T-cell (primary cell): Measurements from ENCODE around the gene ASCC2. TPM values are rescaled to one million over a fixed set of nuclear protein-coding genes. Genes with fewer than 3 reads are reported as not detected.

Source experiments
- ATAC-seq, 4 experiments: fragments of 200-7000 bp in 3 of 4; fragments of 150-1000 bp in 1 of 4; cut with Tn5 transposase; replicated peaks in 1 of 4; 1 replicate in 3 of 4; 2 replicates in 1 of 4; pipeline ENCODE4 v1.10.0; 2021; ENCODE audit warnings: moderate library complexity in 3 of 4, mild to moderate bottlenecking in 2 of 4, moderate number of reproducible peaks in 1 of 4
- CTCF ChIA-PET, 2 donors: fragments of 300-600 bp; sonication (Branson Sonifier 250); formaldehyde crosslinking; loops; one replicate each; lab custom pipeline; 2022; ENCODE audit warnings: antibody characterized with exemption in 2 of 2; lab: Charles Lee
- POLR2A ChIA-PET, 2 donors: fragments of 300-600 bp; sonication (Branson Sonifier 250); formaldehyde crosslinking; loops; one replicate each; lab custom pipeline; 2022; ENCODE audit warnings: antibody characterized with exemption in 2 of 2; lab: Charles Lee
- DNase-seq, 35 experiments: peaks; one replicate each; pipeline versions ENCODE4 v3.0.0 to v3.0.0-alpha.2; 2013 to 2023
- H3K27ac ChIP-seq: one replicate; pipeline ENCODE4 v1.5.1; 2013; ENCODE audit warnings: low read length
- H3K27me3 ChIP-seq, 2 experiments: replicated peaks in 1 of 2; 1 replicate in 1 of 2; 2 replicates in 1 of 2; pipeline versions ENCODE4 v1.6.1 to v1.7.0; 2013; ENCODE audit warnings: low read length in 1 of 2, mixed read lengths in 1 of 2; ENCODE audit not compliant: control insufficient read depth in 2 of 2, insufficient read depth in 2 of 2; ENCODE audit errors: extremely low read depth in 1 of 2
- H3K36me3 ChIP-seq, 2 donors: 1 replicate in 1 of 2; 2 replicates in 1 of 2; pipeline versions ENCODE4 v1.6.1 to v1.7.0; 2013; ENCODE audit warnings: low read length in 1 of 2; ENCODE audit not compliant: control insufficient read depth in 2 of 2, insufficient read depth in 1 of 2; ENCODE audit errors: extremely low read depth in 1 of 2
- H3K4me1 ChIP-seq, 2 experiments: 1 replicate in 1 of 2; 2 replicates in 1 of 2; pipeline versions ENCODE4 v1.6.1 to v1.7.0; 2013; ENCODE audit warnings: low read length in 2 of 2, mixed read lengths in 1 of 2; ENCODE audit not compliant: insufficient read depth in 2 of 2, control insufficient read depth in 1 of 2; ENCODE audit errors: extremely low read depth in 1 of 2
- H3K4me3 ChIP-seq, 2 donors: 1 replicate in 1 of 2; 2 replicates in 1 of 2; pipeline versions ENCODE4 v1.5.1 to v1.7.0; 2013; ENCODE audit warnings: mild to moderate bottlenecking in 2 of 2, low read length in 1 of 2, moderate library complexity in 1 of 2; ENCODE audit not compliant: control insufficient read depth in 1 of 2; ENCODE audit errors: extremely low read depth in 1 of 2
- H3K9me3 ChIP-seq: 2 replicates; pipeline ENCODE4 v1.7.0; 2013
- H3K27ac Mint-ChIP-seq, 2 donors: one replicate each; pipeline ENCODE4 v1.8.0; 2020 to 2021; ENCODE audit warnings: mild to moderate bottlenecking in 2 of 2, mixed read lengths in 2 of 2
- H3K27me3 Mint-ChIP-seq, 2 donors: one replicate each; pipeline ENCODE4 v1.8.0; 2021 to 2022; ENCODE audit warnings: mixed read lengths in 2 of 2
- H3K36me3 Mint-ChIP-seq: one replicate; pipeline ENCODE4 v1.8.0; 2021; ENCODE audit warnings: mixed read lengths
- H3K4me1 Mint-ChIP-seq, 3 donors: one replicate each; pipeline ENCODE4 v1.8.0; 2020 to 2022; ENCODE audit warnings: mixed read lengths in 3 of 3, mild to moderate bottlenecking in 1 of 3
- H3K4me3 Mint-ChIP-seq, 3 donors: one replicate each; pipeline ENCODE4 v1.8.0; 2020 to 2022; ENCODE audit warnings: mild to moderate bottlenecking in 3 of 3, mixed read lengths in 3 of 3, moderate library complexity in 3 of 3
- H3K9me3 Mint-ChIP-seq, 3 donors: one replicate each; pipeline ENCODE4 v1.8.0; 2020 to 2022; ENCODE audit warnings: mixed read lengths in 3 of 3
- WGBS: methylation state at CpG from one replicate; pipeline ENCODE4 v1.1.5; 2013; ENCODE audit warnings: missing lambda C conversion rate; ENCODE audit not compliant: insufficient coverage; 5-methylcytosine and 5-hydroxymethylcytosine counted together
- total RNA-seq, 35 experiments: library from RNA in 6 of 35; stranded (reverse) in 6 of 35; fragments of 120-200 nt in 1 of 35; gene quantifications; one replicate each; pipeline versions ENCODE4 v1.2.1 to v1.2.4 and lab custom pipeline; 2013 to 2026

ASCC2 gene, protein sequence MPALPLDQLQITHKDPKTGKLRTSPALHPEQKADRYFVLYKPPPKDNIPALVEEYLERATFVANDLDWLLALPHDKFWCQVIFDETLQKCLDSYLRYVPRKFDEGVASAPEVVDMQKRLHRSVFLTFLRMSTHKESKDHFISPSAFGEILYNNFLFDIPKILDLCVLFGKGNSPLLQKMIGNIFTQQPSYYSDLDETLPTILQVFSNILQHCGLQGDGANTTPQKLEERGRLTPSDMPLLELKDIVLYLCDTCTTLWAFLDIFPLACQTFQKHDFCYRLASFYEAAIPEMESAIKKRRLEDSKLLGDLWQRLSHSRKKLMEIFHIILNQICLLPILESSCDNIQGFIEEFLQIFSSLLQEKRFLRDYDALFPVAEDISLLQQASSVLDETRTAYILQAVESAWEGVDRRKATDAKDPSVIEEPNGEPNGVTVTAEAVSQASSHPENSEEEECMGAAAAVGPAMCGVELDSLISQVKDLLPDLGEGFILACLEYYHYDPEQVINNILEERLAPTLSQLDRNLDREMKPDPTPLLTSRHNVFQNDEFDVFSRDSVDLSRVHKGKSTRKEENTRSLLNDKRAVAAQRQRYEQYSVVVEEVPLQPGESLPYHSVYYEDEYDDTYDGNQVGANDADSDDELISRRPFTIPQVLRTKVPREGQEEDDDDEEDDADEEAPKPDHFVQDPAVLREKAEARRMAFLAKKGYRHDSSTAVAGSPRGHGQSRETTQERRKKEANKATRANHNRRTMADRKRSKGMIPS
- 10 to 100 TPM; 80.1 to 94.2 (median 85.7) TPM for total RNA-seq
- 58.3 TPM for total RNA-seq (2013)
- total RNA-seq (lab: John Stamatoyannopoulos, UW), result 49.8 to 78.4 (median 63.8) reads per million in 29 experiments

DNA sequence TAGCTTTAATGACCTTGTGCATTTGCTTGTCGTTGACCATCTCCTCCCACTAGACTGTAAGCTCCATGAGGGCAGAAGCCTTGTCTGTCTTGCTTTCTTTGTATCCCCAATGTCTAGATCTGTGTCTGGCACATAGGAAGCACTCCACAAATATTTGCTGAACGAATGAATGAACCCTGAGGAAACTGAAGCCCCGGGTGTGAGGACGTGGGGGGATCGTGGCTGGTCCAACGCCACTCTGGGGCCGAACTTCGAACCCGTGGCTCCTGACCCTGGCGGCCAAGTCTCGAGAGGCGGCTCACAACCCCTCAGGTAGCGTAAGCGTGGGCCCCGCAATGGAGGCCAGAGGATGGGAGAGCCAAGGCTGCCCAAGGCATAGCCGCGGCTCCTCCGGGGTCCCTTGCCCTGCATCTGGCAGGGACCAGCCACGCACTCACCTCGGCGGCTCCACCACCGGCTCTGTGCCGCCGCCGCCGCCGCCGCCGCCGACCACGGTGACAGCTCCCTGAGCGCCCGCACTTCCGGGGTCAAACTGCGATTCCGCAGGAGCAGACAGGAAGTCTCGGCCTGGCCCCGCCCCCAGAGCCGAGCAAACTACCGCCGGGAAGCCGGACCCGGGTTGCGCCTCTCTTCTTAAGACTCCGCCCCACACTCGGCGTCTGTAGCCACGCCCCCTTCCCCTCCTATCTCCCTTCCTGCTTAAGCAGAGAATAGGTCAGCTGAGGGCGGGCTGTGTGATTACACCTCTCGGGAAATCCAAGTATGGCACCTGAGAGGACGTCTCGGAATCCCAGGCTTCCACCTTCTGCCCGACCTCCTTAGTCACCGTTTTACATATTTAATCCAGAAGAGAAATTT lies at the start of gene ASCC2:
Gene ASCC2, minus strand, starts transcription at position 534 of the 858 bp plus-strand sequence. CDS start 5,949 bp downstream, outside the sequence.
- ChIA-PET POLR2A (no interaction called here), CTCF (interaction anchor here (0.5 to 1.0 kb wide), 2 partner anchors 46 to 167 kb away, joined by 4 read pairs; no protein-coding TSS in a partner anchor)
- peak within 1 kb of the TSS; percentile 90 to 93 (median 90) for H3K4me3 Mint-ChIP-seq
- Histone ChIP-seq H3K9me3 (no peaks in the 10 kb centered on the region), H3K27ac (peak within 1 kb of the TSS; percentile 84), H3K4me3 (peak within 1 kb of the TSS; percentile 93 to 100), H3K4me1 (peaks cover 2 to 29% of the 10 kb centered on the region in 2 experiments), H3K27me3 (no peaks in the 10 kb centered on the region), H3K36me3 (peaks cover 8 to 16% of the 10 kb centered on the region in 2 donors)
- no peaks in the 10 kb centered on the region for H3K27me3 Mint-ChIP-seq
- peaks cover 41 to 45% (median 43%) of the 10 kb centered on the region in 3 donors for H3K4me1 Mint-ChIP-seq
- H3K9me3 Mint-ChIP-seq, result no peaks in the 10 kb centered on the region
- peak within 1 kb of the TSS; percentile 97 to 99 for H3K27ac Mint-ChIP-seq
- 1% methylated on average over 50 of the region's 54 CpGs for whole genome bisulfite sequencing
- peaks cover 18% of the 10 kb centered on the region for H3K36me3 Mint-ChIP-seq
- ATAC-seq (peak; percentile 98 to 99 (median 99)), DNase-seq (peak; percentile 94 to 100 (median 98))

DNA sequence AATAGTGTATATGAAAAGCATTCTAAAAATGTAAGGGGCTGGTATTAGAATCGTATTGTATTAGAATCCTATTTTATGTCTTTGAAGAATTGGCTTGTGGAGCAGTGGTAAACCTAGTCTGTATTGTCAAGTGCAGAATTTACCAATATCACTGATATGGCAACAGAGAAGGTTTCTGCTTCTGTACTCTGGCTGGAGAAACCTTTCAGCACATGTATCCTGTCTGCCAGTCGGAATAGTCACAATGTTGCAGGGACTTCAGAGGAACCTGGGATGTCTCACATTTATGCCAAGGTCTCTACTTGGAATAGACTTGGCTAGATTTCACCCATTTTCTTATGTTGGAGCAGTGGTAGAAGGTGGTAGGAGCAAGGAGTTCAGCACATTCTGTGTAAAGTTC lies 49.3 kb upstream of the ASCC2 start:
- peaks cover 11 to 21% of the 10 kb centered on the region in 2 experiments for H3K4me1 ChIP-seq
- Mint-ChIP-seq H3K27ac (no peak overlapping the region), H3K9me3 (no peaks in the 10 kb centered on the region), H3K4me3 (no peak overlapping the region), H3K36me3 (no peaks in the 10 kb centered on the region), H3K27me3 (no peaks in the 10 kb centered on the region), H3K4me1 (peaks cover 28 to 30% (median 29%) of the 10 kb centered on the region in 3 donors)
- H3K27me3 ChIP-seq, result no peaks in the 10 kb centered on the region
- ChIA-PET CTCF (no interaction called here), POLR2A (no interaction called here)
- DNase-seq (no peak), ATAC-seq (no peak)
- no peaks in the 10 kb centered on the region for H3K36me3 ChIP-seq
- H3K27ac ChIP-seq, result no peak overlapping the region
- H3K4me3 ChIP-seq, result no peak overlapping the region
- no peaks in the 10 kb centered on the region for H3K9me3 ChIP-seq
- WGBS, result 100% methylated on average over 1 of the region's 2 CpGs

DNA sequence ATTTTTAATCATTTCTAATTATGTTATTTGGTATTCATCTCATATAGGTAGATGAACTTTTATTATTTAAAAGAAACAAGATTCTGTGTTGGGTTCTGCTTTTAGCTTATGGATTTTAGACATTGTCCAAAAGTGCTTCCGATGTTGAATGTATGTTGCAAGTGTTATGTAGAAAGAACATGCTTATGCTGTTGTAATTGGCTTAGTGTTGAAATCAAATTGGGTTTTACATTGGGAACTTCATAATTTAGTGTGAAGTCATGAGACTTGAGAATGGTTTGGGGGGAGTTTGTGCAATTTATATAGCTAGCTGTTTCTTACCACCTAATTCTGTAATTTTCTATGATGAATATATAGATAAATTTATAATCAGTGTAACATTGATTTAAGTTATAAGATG lies 48.5 kb upstream of the ASCC2 start:
- H3K4me1 ChIP-seq, result peaks cover 11 to 22% of the 10 kb centered on the region in 2 experiments
- H3K4me3 ChIP-seq, result no peak overlapping the region
- no peak for DNase-seq
- no peaks in the 10 kb centered on the region for H3K9me3 ChIP-seq
- Mint-ChIP-seq H3K27me3 (no peaks in the 10 kb centered on the region), H3K9me3 (no peaks in the 10 kb centered on the region), H3K4me3 (no peak overlapping the region), H3K36me3 (no peaks in the 10 kb centered on the region), H3K4me1 (peaks cover 22 to 24% (median 22%) of the 10 kb centered on the region in 3 donors), H3K27ac (no peak overlapping the region)
- POLR2A ChIA-PET, result no interaction called here
- no peak for ATAC-seq
- WGBS, result 80% methylated on average over 1 of the region's 1 CpG
- H3K27ac ChIP-seq, result no peak overlapping the region
- CTCF ChIA-PET, result no interaction called here
- H3K36me3 ChIP-seq, result no peaks in the 10 kb centered on the region
- no peaks in the 10 kb centered on the region for H3K27me3 ChIP-seq

DNA sequence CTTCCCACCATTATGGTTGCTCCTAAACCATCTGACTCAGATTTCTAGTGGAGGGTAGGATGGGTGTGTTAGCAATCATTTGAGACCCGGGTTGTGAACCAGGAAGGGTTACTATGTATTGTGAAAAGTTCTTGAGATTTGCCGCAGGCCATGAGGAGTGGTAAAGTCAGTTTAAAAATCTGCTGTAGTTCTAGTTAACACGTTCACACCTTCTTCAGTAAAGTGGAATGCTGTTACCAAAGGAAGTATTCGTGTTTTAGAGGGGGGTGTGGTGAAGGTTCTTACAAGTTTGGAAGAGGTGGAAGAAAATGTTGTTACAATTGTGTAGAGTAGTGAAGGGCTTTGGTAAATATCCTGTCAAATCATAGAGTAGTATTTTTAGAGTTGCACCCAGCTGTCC lies 47.5 kb upstream of the ASCC2 start:
- ChIA-PET POLR2A (interaction anchor here in 1 of 2 donors (0.5 kb wide), 1 partner anchor 138 kb away, joined by 4 read pairs; no protein-coding TSS in a partner anchor), CTCF (no interaction called here)
- H3K27me3 Mint-ChIP-seq, result no peaks in the 10 kb centered on the region
- DNase-seq (no peak), ATAC-seq (no peak)
- no peaks in the 10 kb centered on the region for H3K27me3 ChIP-seq
- H3K4me3 ChIP-seq, result no peak overlapping the region
- no peaks in the 10 kb centered on the region for H3K36me3 ChIP-seq
- H3K4me3 Mint-ChIP-seq, result no peak overlapping the region
- 74% methylated on average over 4 of the region's 4 CpGs for WGBS
- peaks cover 11 to 22% of the 10 kb centered on the region in 2 experiments for H3K4me1 ChIP-seq
- no peak overlapping the region for H3K27ac Mint-ChIP-seq
- H3K4me1 Mint-ChIP-seq, result peaks cover 16 to 19% (median 18%) of the 10 kb centered on the region in 3 donors
- H3K9me3 ChIP-seq, result no peaks in the 10 kb centered on the region
- H3K27ac ChIP-seq, result no peak overlapping the region
- H3K9me3 Mint-ChIP-seq, result no peaks in the 10 kb centered on the region
- no peaks in the 10 kb centered on the region for H3K36me3 Mint-ChIP-seq

DNA sequence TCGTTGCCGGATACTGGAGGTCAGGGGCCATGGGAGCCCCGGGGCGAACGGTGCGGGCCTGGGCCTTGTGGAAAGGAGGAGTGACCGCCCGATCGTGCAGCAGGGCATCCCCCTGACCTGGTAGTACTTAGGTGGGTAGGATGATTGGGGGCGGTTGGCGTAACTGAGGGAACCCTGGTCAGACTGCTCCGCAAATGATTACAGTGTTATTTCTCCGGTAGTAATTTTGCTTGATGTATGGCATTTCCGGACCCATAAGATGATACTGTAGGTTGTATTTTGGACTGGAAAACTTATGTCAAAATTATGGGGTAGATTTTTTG lies 45.7 kb upstream of the ASCC2 start:
- ChIA-PET POLR2A (interaction anchor here in 1 of 2 donors (0.6 kb wide), 2 partner anchors 9 to 182 kb away, joined by 4 to 6 read pairs; no protein-coding TSS in a partner anchor), CTCF (interaction anchor here in 1 of 2 donors (0.6 kb wide), 2 partner anchors 29 to 46 kb away, joined by 4 to 6 read pairs; no protein-coding TSS in a partner anchor)
- Mint-ChIP-seq H3K36me3 (no peaks in the 10 kb centered on the region), H3K4me1 (peaks cover 13 to 15% (median 14%) of the 10 kb centered on the region in 3 donors), H3K27me3 (no peaks in the 10 kb centered on the region), H3K9me3 (no peaks in the 10 kb centered on the region), H3K27ac (peak overlapping the region; percentile 73 to 81), H3K4me3 (peak overlapping the region in 1 of 3 donors; percentile 92)
- Histone ChIP-seq H3K4me3 (peak overlapping the region; percentile 77 to 82), H3K9me3 (no peaks in the 10 kb centered on the region), H3K4me1 (peaks cover 11 to 19% of the 10 kb centered on the region in 2 experiments), H3K27me3 (peaks cover 0 to 7% of the 10 kb centered on the region in 2 experiments), H3K36me3 (no peaks in the 10 kb centered on the region), H3K27ac (no peak overlapping the region)
- DNase-seq (peak in 1 of 35 experiments; percentile 3), ATAC-seq (peak in 1 of 4 experiments; percentile 15)
- WGBS, result 0% methylated on average over 12 of the region's 14 CpGs
